Endodermal cell (in vitro differentiated cells): ENCODE data around the gene TRIM13. TPM values are rescaled to one million over a fixed set of nuclear protein-coding genes. Genes with fewer than 3 reads are reported as not detected.
"Not testable (repeated sequence)": the region's sequence is repeated elsewhere in the genome, so short reads cannot be mapped to it uniquely, and the experiment has no call there.

Experiments
- DNase-seq: peaks from one replicate; pipeline ENCODE4 v3.0.0-alpha.2; 2017
- H3K27ac ChIP-seq: 2 replicates; pipeline ENCODE4 v1.5.1; 2013; ENCODE audit warnings: mild to moderate bottlenecking, low read depth, low read length, moderate library complexity
- H3K27me3 ChIP-seq: 2 replicates; pipeline ENCODE4 v1.6.1; 2013; ENCODE audit warnings: mild to moderate bottlenecking, low read length, moderate library complexity; ENCODE audit not compliant: insufficient read depth, control insufficient read depth, poor library complexity, severe bottlenecking
- H3K36me3 ChIP-seq: 2 replicates; pipeline ENCODE4 v1.7.0; 2013; ENCODE audit warnings: mild to moderate bottlenecking, low read length, moderate library complexity; ENCODE audit not compliant: control insufficient read depth, insufficient read depth
- H3K4me1 ChIP-seq: one replicate; pipeline ENCODE4 v1.7.0; 2013; ENCODE audit warnings: low read length; ENCODE audit not compliant: control insufficient read depth, insufficient read depth
- H3K4me3 ChIP-seq: 2 replicates; pipeline ENCODE4 v1.5.1; 2013; ENCODE audit warnings: mild to moderate bottlenecking, low read length, moderate library complexity
- H3K9ac ChIP-seq: 2 replicates; pipeline ENCODE4 v1.6.1; 2013; ENCODE audit warnings: mild to moderate bottlenecking, low read length, moderate library complexity; ENCODE audit not compliant: poor library complexity, severe bottlenecking; ENCODE audit errors: extremely low read depth
- H3K9me3 ChIP-seq: 2 replicates; pipeline ENCODE4 v1.6.1; 2013; ENCODE audit warnings: mild to moderate bottlenecking, low read length, moderate library complexity; ENCODE audit not compliant: control insufficient read depth
- H3K27ac Mint-ChIP-seq: 2 replicates; pipeline ENCODE4 v1.8.0; 2020; ENCODE audit warnings: mixed read lengths
- H3K27me3 Mint-ChIP-seq: 2 replicates; pipeline ENCODE4 v1.8.0; 2021; ENCODE audit warnings: mild to moderate bottlenecking, mixed read lengths; ENCODE audit not compliant: insufficient read depth
- H3K36me3 Mint-ChIP-seq: 2 replicates; pipeline ENCODE4 v1.8.0; 2020; ENCODE audit warnings: low read depth, mixed read lengths
- H3K4me1 Mint-ChIP-seq: 2 replicates; pipeline ENCODE4 v1.8.0; 2020; ENCODE audit warnings: mixed read lengths
- H3K4me3 Mint-ChIP-seq: 2 replicates; pipeline ENCODE4 v1.8.0; 2020; ENCODE audit warnings: mild to moderate bottlenecking, moderate library complexity, mixed read lengths
- H3K9me3 Mint-ChIP-seq: 2 replicates; pipeline ENCODE4 v1.8.0; 2020; ENCODE audit warnings: mild to moderate bottlenecking, mixed read lengths
- WGBS, 2 experiments: methylation state at CpG; one replicate each; pipeline versions ENCODE4 v1.1.5 to v1.1.7; 2013; ENCODE audit warnings: missing lambda C conversion rate in 2 of 2, mixed read lengths in 1 of 2; ENCODE audit not compliant: insufficient coverage in 1 of 2, insufficient read length in 1 of 2; 5-methylcytosine and 5-hydroxymethylcytosine counted together
- long read RNA-seq, 4 experiments: library from polyadenylated mRNA in 2 of 4; library from RNA in 1 of 4; library from capped mRNA in 1 of 4; stranded (forward) in 3 of 4; unstranded in 1 of 4; transcript quantifications; one replicate each; pipeline ENCODE4 v2.0.0, GENCODE V29; 2020 to 2021; ENCODE audit warnings: inconsistent platforms in 1 of 4
- polyA plus RNA-seq, 2 experiments: library from polyadenylated mRNA; stranded (reverse); fragments of 50-300 nt; gene quantifications; one replicate each; pipeline ENCODE4 v1.2.3, GENCODE V29; 2013
- total RNA-seq, 2 donors: library from RNA; stranded (reverse); fragmentation: NEBNext Ultra II Directional in 1 of 2; extraction: Animal tissue kit (Norgen Biotek cat#: 25700) in 1 of 2; gene quantifications; 2 replicates in 1 of 2; 3 replicates in 1 of 2; pipeline ENCODE4 v1.2.1, GENCODE V29; 2021
- TF ChIP-seq, protein P1 (sequence below): fragments of 200-600 bp; sonication (generic); conservative IDR thresholded peaks from 2 replicates; pipeline ENCODE4 v1.5.0; 2021; ENCODE audit warnings: antibody characterized with exemption, mild to moderate bottlenecking

The TRIM13 gene, protein sequence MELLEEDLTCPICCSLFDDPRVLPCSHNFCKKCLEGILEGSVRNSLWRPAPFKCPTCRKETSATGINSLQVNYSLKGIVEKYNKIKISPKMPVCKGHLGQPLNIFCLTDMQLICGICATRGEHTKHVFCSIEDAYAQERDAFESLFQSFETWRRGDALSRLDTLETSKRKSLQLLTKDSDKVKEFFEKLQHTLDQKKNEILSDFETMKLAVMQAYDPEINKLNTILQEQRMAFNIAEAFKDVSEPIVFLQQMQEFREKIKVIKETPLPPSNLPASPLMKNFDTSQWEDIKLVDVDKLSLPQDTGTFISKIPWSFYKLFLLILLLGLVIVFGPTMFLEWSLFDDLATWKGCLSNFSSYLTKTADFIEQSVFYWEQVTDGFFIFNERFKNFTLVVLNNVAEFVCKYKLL
- total RNA-seq = 10 to 100 TPM; 44.3 TPM
- 57.9 TPM for polyA plus RNA-seq (2013, experiment 1 of 2)
- polyA plus RNA-seq (2013, experiment 2 of 2) = 54.4 TPM
- long read RNA-seq, experiment 1, full-length matches to known transcripts = 19 of 25 reads
- long read RNA-seq, experiment 1, partial matches to known transcripts = 0 of 25 reads
- long read RNA-seq, experiment 1, other reads (novel, unspliced or antisense) = 6 of 25 reads
- long read RNA-seq, experiment 2, full-length matches to known transcripts = 41 of 53 reads
- long read RNA-seq, experiment 2, partial matches to known transcripts = 0 of 53 reads
- long read RNA-seq, experiment 2, other reads (novel, unspliced or antisense) = 12 of 53 reads
- long read RNA-seq, experiment 3, full-length matches to known transcripts = 113 of 128 reads
- long read RNA-seq, experiment 3, partial matches to known transcripts = 2 of 128 reads
- long read RNA-seq, experiment 3, other reads (novel, unspliced or antisense) = 13 of 128 reads
- long read RNA-seq, experiment 4, full-length matches to known transcripts = 126 of 163 reads
- long read RNA-seq, experiment 4, partial matches to known transcripts = 9 of 163 reads
- long read RNA-seq, experiment 4, other reads (novel, unspliced or antisense) = 28 of 163 reads

DNA sequence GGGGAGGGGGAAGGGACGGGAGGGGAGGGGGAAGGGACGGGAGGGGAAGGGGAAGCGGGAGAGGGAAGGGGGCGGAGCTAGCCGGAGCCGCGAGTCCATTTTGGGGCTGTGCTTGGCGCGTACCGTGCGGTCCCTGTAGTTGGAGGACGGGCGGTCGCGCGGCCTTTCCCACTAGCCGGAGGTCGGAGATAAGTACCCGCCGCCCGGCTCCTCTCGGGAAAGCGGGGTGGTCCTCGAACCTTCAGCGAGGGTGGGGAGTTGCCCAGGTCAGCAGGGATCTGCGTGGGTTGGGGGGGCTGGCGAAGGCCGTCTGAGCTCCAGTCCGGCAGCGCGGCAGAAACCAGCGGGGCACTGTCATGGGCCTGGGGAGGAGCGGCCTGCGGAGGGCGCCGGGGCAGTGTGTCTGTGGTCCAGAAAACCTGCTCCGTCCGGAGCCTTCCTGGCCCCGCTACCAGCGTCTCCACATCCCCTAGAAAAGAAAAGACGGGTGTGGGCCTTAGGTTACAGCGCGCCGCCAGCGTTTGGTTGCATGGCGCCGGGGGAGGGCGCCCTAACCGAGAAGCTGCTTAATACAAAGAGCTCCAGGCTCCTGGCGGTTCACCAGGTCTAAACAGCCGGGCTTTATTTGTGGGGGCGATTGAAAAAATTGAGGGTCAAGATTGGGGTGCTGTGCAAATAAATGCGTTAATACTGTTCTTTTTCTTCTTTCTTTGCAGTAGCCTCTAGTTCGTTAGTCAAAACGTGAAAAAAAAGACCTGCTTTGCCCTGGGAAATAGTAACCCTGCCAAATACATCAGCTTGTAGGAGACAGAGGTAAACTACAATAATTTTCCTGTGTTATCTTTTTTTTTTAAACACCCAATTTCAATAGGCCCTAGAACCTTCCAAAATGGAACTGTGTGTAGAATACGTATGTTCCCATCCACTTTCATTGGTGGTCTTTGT lies at the start of gene TRIM13:
TRIM13 (plus strand) TSS at position 92 of the 945 bp plus-strand sequence. CDS start 14,899 bp downstream, outside the sequence.
- no peaks in the 10 kb centered on the region for H3K27me3 ChIP-seq
- H3K9me3 ChIP-seq = no peaks in the 10 kb centered on the region
- H3K4me1 ChIP-seq = no peaks in the 10 kb centered on the region
- H3K4me3 Mint-ChIP-seq = peak within 1 kb of the TSS; percentile 86
- peaks cover 2% of the 10 kb centered on the region for H3K27me3 Mint-ChIP-seq
- peaks cover 19% of the 10 kb centered on the region for H3K4me1 Mint-ChIP-seq
- peak within 1 kb of the TSS; percentile 95 for H3K9ac ChIP-seq
- H3K36me3 Mint-ChIP-seq = peaks cover 38% of the 10 kb centered on the region
- H3K36me3 ChIP-seq = peaks cover 44% of the 10 kb centered on the region
- H3K4me3 ChIP-seq = peak within 1 kb of the TSS; percentile 98
- 0% methylated on average over 9 to 52 of the region's 56 CpGs for WGBS, 2 experiments
- peak within 1 kb of the TSS; percentile 99 for H3K27ac ChIP-seq
- H3K9me3 Mint-ChIP-seq = no peaks in the 10 kb centered on the region
- TF ChIP-seq, protein P1, sequence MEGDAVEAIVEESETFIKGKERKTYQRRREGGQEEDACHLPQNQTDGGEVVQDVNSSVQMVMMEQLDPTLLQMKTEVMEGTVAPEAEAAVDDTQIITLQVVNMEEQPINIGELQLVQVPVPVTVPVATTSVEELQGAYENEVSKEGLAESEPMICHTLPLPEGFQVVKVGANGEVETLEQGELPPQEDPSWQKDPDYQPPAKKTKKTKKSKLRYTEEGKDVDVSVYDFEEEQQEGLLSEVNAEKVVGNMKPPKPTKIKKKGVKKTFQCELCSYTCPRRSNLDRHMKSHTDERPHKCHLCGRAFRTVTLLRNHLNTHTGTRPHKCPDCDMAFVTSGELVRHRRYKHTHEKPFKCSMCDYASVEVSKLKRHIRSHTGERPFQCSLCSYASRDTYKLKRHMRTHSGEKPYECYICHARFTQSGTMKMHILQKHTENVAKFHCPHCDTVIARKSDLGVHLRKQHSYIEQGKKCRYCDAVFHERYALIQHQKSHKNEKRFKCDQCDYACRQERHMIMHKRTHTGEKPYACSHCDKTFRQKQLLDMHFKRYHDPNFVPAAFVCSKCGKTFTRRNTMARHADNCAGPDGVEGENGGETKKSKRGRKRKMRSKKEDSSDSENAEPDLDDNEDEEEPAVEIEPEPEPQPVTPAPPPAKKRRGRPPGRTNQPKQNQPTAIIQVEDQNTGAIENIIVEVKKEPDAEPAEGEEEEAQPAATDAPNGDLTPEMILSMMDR = peak; percentile 90
- peak within 1 kb of the TSS; percentile 94 for H3K27ac Mint-ChIP-seq
- DNase-seq = peak; percentile 94

DNA sequence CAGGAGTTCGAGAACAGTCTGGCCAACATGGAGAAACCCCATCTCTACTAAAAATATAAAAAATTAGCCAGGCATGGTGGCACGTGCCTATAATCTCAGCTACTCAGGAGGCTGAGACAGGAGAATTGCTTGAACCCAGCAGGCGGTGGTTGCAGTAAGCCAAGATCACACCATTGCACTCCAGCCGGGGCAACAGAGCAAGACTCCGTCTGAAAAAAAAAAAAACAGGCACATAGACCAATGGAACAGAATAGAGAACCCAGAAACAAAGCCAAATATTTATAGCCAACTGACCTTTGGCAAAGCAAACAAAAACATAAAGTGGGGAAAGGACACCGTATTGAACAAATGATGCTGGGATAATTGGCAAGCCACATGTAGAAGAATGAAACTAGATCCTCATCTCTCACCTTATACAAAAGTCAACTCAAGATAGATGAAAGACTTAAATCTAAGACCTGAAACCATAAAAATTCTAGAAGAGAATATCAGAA lies 48.0 kb upstream of the TRIM13 start:
- H3K27ac Mint-ChIP-seq, H3K27me3 ChIP-seq, H3K4me3 Mint-ChIP-seq, H3K4me3 ChIP-seq, H3K36me3 ChIP-seq, H3K4me1 ChIP-seq, H3K27me3 Mint-ChIP-seq, H3K9me3 Mint-ChIP-seq, DNase-seq, H3K27ac ChIP-seq, H3K36me3 Mint-ChIP-seq, H3K9me3 ChIP-seq, H3K4me1 Mint-ChIP-seq, H3K9ac ChIP-seq: not testable (repeated sequence)
- 93% methylated on average over 3 to 6 of the region's 6 CpGs for WGBS, 2 experiments

DNA sequence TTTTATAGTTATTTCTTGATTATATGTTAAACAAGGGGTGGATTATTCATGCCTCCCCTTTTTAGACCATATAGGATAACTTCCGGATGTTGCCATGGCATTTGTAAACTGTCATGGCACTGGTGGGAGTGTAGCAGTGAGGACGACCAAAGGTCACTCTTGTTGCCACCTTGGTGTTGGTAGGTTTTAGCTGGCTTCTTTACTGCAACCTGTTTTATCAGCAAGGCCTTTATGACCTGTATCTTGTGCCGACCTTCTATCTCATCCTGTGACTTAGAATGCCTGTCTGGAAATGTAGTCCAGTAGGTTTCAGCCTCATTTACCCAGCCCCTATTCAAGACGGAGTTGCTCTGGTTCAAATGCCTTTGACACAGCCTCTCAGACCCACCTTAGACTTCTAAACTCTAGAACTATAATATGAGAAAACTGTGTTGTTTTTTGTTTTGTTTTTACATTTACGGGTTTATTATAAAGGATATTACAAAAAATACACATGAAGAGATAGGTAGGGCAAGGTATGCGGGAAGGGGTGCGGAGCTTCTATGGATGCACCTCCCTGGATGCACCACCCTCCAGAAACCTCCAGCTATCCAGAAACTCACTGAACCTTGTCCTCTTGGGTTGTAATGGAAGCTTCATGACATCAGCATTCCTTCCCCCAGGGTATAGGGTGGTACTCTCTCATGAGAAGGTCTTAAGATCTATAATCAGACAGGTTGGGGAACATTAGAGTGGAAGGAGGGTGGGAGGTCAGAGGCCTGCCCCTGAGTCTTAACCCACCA lies 44.9 kb upstream of the TRIM13 start:
- H3K4me1 Mint-ChIP-seq = no peaks in the 10 kb centered on the region
- WGBS, 2 experiments = 86 to 88% methylated on average over 4 to 5 of the region's 7 CpGs
- TF ChIP-seq, protein P1 = no peak
- H3K4me3 Mint-ChIP-seq = no peak overlapping the region
- Histone ChIP-seq H3K9me3 (no peaks in the 10 kb centered on the region), H3K9ac (no peak overlapping the region), H3K36me3 (no peaks in the 10 kb centered on the region), H3K4me1 (no peaks in the 10 kb centered on the region), H3K4me3 (no peak overlapping the region), H3K27ac (no peak overlapping the region), H3K27me3 (no peaks in the 10 kb centered on the region)
- peaks cover 11% of the 10 kb centered on the region for H3K27me3 Mint-ChIP-seq
- no peaks in the 10 kb centered on the region for H3K9me3 Mint-ChIP-seq
- H3K36me3 Mint-ChIP-seq = no peaks in the 10 kb centered on the region
- no peak for DNase-seq
- H3K27ac Mint-ChIP-seq = no peak overlapping the region
